ENCODE measurements around the gene EFCAB6.

The EFCAB6 gene

DNA sequence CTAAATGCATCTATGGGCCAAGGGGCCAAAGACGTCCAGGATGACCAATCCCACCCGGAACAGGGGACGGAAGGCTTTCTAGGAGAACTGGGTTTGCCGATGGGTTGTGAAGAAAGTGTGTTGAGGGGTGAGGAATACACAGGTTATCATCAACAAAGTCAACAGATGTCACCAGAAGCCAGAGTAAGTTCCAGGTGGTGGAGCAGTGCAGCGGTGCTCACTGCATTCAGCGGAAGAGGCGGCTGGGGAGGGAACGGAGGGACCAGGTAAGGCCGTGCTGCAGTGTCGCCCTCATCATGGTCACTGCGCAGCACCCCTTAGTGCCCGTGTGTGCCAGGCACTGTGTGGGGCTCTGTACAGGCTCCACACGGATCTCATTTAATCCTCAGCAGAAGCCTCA lies 176.0 kb downstream of the EFCAB6 start:
- no peak for DNase-seq (ENCODE audit: low spot score)

DNA sequence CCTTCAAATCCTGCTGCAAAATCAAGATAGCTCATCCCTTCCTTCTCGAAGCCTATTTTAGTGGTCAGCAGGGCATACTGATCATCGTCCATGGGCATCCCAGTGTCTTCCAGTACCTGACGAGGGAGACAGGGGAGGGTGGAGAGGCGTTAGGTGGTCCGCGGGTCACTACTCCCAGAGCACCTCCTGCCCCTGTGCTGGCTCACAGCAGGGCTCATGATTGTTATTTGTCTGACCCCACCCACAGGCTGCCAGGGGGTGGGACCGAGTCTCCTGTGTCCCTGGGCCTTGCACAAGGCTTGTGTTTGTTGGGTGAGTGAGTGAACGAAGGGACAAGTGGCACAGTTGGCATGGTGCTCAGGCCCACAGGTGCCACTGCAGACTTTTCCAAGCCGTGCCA lies 177.0 kb downstream of the EFCAB6 start:
- DNase-seq (ENCODE audit: low spot score) = no peak

DNA sequence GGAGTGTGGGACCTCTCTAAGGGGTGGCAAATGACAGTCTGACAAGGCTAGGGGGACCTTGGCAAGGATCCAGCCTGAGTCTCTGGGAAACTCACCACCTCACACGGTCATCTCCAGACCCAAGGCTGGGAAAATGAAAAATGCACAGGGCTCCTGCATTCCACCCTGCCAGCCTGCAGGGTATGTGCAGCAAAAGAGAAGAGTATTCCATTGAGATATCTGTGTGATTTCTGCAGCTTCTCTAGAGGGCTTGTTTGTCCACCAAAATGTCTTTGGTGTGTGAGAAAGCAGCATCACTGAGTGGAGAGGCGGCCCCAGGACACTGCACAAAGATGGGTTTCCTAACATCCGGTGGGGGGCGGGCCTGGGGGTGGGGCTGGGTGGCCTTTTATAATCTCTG lies 177.8 kb downstream of the EFCAB6 start:
- no peak for DNase-seq (ENCODE audit: low spot score)

DNA sequence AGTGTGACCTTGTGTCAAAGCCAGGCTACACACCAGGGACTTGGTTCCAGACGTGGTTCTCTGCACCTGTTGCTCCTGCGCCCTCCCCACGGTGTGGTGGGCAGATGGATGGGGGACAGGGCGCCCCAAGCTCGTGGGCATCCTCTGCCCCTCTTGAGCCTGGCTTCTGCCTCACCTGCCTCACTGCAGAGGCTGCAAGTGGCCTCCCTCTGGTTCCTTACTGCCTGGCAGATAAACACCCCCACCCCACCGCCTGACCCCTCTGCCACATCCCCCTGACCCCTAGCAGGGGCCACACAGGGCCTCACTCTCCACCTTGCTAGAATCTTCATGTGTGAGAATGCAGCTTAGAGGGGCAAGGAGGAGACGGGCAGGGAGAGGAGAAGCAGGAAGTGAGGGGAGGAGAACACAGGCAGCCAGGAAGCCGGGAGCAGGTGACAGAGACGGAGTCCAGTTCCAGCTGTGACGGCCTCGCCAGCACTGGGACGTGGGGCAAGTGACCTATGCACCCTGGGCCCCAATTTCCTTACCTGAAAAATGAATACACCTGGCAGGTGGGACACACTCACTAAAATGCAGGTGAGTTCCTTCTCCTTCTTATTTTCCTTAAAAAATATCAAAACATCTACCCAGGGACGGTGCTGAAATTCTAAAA lies 178.3 kb downstream of the EFCAB6 start:
- DNase-seq (ENCODE audit: low spot score) = no peak

DNA sequence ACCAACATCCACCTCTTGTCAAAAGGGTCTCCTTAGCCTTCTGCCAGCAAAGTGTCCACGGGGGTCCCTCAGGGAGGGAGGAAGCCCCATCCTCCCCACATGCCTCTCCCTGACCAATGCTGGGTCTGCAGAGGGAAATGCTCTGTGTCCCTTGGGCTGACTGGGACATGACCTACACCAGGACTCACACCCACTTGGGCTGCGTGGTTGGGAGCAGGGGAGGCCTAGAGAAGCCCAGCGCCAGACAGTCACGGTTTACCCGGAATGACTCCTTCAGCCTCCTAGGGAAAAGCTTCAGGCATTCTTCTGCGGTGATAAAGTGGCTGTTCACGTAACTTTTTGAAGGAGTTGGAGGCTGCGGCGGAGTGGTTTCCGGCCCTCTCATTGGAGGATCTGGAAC lies 180.3 kb downstream of the EFCAB6 start:
- no peak for DNase-seq (ENCODE audit: low spot score)

DNA sequence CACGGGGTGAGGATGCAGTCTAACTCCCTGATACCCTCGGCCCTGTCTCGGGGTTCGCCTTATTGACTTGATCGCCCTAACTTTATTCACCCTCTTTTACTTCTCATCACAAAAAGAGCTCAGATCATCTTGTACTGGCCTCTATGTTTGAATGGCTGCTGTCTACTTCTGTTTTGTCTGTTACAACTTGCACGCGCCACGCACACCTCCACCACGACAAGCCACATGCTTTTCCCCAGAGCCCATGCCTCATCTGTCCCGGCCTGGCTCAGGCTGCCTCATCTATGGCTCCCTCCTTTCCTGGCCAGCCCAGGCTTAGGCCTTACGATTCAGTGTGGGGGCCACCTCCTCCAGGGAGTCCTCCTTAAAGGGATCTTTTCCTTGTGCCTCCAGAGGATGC lies 180.9 kb downstream of the EFCAB6 start:
- no peak for DNase-seq (ENCODE audit: low spot score)

DNA sequence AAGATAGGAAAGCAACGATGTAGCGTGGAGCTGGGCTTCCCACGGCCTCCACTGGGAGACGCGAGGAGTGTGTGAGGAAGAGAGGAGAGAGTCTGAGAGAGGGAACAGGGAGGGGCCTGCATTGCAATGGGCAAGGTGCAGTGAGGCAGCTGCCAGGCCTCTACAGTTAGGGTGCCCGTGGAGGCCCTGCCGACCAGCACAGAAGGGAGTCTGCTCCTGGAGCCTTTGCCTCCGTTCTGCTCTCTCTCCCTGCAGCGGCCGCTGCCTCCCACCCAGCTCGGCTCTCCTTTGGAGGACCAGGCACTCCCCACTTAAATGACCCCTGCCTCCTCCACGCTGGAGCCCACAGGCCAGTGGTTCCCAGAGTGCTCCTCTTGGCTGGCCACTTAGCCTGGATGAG lies 181.7 kb downstream of the EFCAB6 start:
- no peak for DNase-seq (ENCODE audit: low spot score)

DNA sequence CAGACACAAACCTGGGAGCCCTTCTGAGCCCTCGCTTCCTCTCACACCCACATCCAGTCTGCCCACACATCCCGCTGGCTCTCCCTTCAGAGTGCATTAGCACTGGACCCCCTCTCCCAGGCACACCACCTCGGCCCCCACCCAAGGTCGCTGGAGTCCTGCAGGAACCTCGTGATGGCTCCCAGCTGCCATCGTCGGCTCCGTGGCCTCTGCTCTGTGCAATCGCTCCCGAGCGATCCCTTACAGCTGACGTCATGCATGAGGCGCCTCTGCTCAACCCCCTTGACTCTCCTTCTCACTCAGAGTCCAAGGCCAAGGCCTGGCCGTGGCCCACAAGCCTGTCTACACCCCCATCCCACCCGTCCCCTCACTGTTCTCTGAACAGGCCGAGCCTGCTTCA lies 183.9 kb downstream of the EFCAB6 start:
- no peak for DNase-seq (ENCODE audit: low spot score)

DNA sequence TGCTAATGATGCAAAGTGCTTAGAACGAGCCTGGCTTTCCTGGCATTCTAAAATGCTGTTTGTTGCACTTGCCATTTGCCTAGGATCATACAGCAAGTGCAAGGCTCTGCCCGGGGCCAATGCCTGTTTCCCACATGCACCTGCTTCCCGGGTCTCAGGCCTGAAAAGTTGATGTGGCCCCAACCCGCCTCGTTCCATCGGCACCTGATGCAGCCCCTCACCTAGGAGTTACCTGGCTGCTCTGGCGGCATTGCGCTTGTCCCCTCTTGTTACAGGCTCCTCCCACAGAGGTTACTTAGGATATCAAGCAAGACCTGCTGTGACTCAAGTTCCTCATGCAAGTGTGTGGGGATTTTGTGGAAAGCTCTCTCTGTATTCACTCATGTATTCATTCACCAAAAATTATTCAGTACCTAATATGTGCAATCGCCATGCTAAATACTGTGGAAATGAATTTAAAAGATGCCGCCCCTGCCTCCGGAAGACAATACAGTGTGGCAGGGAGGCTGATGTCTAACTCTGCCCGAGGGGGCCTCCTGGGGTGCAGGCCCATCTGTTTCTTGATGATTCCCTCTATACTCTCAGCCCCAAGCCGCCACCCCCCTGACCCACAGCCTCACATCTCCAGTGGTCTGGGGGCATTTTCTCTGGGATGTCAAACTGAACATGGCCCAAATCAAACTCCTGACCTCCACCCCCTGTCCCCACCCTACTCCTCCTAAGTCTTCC lies 184.5 kb downstream of the EFCAB6 start:
- DNase-seq (ENCODE audit: low spot score) = no peak

DNA sequence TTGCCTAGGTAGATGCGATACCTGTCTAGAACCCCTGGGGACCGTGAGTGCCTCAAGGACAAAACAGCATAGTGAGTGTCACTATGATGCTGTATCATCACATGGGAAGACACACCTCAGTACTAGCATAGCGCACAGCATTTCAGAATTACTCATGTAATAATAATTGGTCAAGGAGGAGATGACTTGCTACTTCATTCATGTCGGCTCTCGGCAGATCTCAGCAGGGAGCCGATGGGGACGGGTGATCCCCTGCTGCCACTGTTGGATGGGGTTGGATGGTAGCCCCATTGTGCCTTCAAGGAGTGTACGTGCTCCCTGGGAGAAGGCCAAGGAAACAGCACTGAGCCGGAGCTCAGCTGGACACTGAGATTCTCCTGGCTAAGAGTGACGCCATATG lies 186.9 kb downstream of the EFCAB6 start:
- DNase-seq (ENCODE audit: low spot score) = no peak

DNA sequence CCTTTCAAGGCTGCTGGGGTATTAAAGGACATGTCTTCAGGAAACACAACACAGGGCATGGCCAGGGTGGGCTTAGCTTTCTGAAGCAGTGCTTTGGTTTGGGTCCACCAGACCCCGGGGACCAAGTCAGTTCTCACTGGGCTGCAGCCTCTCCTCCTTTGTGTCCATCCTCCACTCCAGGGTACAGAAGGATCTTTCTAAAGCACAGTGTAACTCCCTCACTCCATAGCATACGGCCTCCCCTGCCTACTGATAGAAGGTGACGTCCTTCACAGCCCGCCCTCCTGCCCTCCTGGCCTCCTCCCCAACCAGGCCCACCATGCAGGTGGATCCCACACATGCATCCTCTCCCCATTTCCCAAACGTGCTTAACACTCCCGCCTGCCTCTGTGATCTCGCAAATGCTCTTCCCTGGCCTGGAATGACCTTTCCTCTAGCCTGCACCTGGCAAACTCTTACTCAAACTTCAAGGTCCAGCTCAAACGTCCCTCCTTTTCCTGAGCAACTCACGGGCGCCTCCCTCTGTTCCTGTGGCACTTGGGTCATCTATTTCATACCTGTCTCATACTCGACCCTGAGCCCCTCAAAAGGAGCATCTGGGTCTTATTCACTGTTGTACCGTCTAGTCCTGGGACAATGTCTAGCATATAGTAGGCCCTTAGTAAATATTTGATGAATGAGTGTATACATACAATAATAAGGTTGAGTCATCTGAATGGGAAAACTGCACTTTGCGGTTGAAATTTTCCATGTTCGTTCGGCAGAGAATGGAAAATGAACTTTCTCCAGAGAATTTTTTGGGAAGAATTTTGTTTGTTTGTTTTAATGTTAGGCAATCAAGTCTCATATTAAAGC lies 187.7 kb downstream of the EFCAB6 start:
- DNase-seq (ENCODE audit: low spot score) = no peak

DNA sequence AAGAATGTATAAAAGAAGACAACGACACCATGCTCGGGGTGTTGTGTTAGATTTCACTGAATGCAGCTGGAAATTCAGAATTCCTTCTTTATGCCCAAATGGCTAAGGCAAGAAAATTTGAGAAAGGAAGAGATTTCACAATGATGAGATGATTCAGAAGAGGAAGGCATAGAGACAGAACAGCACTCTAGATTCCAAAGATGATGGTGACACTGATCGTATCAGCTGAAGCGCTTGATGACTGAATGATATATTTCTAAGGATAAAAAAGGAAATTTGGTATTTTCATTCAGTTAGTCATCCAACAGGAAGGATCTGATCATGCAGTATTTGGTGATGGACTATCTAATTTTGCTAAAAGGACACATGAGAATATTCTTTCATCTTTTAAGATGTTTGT lies 189.2 kb downstream of the EFCAB6 start:
- no peak for DNase-seq (ENCODE audit: low spot score)

DNA sequence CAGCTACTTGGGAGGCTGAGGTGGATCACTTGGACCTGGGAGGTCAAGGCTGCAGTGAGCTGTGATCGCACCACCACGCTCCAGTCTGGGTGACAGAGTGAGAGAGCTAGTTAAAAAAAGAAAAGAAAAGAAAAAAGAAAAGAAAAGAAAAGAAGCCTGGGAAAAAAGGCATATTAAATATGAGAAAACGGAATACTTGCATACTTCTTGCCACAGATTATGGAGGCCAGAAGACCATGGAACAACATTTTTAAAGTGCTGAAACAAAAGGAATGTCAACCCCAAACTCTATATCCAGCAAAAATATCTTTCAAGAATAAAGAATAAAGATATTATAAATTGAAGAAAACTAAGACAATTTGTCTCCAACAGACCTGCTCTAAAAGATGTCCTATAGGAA lies 191.9 kb downstream of the EFCAB6 start:
- no peak for DNase-seq (ENCODE audit: low spot score)

DNA sequence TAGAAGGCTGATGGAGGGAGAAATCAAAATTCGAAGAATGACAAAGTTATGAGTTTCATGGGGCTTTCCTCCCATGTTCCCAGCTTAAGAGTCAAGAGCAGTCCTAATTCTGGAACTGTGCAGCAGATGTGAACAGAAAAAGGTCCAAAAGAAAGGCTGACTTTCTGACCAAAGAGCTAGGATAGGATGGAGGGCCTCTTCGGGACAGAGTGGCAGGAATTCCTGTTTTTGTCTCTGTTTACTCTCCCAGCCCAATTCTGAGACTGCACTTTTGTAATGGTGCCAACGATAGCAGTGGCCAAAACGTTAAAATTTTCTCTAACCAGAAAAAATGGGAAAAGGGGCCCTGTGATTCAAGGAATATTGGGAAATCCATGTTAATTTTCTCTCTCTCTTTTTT lies 193.6 kb downstream of the EFCAB6 start:
- DNase-seq (ENCODE audit: low spot score) = no peak

DNA sequence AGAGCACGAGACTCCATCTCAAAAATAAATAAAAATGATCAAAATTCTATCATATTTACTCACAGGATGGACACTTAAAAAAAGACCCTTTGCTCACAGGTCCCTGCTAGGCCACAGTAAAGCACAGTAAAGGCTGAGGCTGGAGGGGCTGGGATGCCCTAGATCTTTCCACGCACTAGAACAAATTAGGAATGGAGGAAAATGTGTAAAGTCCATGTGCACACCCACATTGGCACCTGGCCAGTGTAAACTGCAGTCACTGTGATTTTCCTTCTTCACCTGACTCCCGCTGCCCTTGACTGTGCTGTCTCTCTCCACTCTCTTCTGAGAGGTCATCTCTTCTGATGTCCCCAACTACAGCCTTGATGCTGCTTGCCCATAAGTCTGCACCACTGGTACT lies 195.5 kb downstream of the EFCAB6 start:
- DNase-seq (ENCODE audit: low spot score) = no peak

DNA sequence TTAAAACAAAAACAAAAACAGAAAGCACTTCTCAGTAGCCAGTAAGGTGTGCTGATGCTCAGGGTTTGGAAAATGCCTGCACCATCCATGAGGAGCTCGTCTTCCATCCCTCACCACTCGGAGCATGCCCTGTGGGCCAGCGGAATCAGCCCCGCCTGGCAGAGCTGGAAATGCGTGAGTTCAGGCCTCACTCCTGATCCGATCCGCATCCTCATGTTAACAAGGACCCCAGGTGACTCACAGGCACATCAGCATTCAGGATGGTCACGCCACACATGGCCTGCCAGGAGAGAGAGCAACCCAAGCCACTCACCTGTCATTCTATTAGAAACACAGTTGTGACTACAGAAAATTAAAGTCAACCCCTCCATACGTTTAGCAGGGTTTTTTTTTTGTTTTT lies 211.8 kb downstream of the EFCAB6 start:
- DNase-seq (ENCODE audit: low spot score) = no peak

DNA sequence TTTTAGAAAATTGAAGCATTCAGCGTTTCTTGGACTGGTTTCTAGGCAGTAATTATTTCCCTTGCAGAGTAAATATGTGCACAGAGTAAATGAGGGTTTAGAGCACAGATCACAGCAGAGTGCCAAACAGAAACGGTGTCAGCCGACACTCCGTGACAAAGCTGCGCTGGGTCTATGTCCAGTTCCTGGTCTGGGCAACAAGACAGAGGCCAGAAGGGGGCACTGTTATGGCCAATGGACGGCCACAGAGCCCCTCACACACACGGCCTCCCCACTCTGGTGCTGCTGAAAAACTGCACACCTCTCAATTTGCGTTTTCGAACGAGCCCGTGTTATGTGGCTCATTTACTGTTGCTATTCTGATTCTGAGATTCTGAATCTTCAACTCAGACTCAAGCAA lies 219.6 kb downstream of the EFCAB6 start:
- DNase-seq (ENCODE audit: low spot score) = no peak

DNA sequence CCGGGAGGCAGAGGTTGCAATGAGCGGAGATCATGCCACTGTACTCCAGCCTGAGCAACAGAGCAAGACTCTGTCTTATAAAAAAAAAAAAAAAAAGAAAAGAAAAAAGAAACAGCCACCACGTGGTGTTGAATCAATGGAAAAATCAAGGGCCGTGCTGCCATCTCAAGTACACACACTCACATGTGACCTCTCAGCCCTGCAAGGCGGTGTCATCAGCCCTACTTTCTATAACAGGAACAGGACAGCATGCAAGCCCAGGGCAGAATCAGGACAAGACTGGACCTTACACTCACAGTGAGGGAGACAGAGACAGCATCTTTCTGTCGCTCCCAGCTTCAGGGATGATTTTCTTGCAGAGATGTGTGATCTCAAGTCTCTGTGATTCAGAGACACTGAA lies 220.7 kb downstream of the EFCAB6 start:
- no peak for DNase-seq (ENCODE audit: low spot score)

DNA sequence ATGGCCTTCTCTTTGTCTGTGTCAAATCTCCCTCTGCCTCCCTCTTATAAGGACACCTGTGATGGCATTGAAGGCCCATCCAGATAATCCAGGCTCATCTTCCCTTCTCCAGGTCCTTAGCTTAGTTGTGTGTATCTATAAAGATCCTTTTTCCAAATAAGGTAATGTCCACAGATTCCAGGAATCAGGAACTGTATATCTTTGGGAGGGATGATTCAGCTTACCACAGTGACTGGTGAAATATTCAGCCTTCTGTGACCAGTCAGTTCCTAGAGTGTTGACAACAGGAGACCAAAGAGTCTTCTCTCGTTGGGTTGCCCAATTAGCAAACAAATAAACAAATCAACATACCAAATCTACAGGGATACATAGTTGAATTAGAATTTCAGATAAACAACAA lies 224.5 kb downstream of the EFCAB6 start:
- DNase-seq (ENCODE audit: low spot score) = no peak

DNA sequence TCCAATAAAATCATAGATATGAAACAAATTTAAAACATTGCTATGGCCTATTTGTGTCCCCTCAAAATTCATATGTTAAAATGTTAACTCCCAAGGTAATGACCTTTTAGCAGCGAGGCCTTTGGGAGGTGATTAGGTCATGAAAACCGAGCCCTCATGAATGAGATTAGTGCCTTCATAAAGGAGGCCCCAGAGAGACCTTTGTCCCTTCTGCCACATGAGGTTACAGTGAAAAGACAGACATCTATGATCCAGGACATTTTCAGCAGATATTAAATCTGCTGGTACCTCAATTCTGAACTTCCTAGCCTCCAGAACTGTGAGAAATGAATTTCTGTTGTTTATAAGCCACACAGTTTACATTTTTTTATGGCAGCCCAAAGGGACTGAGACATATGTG lies 228.6 kb downstream of the EFCAB6 start:
- DNase-seq (ENCODE audit: low spot score) = no peak

DNA sequence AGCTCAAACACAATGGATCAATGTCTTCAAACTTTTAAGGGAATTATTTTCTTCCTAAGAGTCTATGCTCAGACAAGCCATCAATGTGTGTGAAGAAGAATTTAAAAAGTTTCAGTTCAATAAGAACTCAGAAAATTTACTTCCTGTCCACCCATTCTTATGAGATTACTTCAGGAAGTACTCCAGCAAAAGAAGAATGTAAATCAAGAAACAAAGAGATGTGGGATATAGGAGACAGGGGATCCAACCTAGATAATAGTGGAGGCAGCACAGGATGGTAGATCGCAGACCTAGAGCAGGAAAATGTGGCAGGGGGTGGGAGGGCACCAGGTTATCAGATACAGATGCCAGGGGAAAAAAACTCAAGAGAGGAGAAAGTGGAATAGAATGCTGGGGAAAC lies 229.7 kb downstream of the EFCAB6 start:
- DNase-seq (ENCODE audit: low spot score) = no peak

DNA sequence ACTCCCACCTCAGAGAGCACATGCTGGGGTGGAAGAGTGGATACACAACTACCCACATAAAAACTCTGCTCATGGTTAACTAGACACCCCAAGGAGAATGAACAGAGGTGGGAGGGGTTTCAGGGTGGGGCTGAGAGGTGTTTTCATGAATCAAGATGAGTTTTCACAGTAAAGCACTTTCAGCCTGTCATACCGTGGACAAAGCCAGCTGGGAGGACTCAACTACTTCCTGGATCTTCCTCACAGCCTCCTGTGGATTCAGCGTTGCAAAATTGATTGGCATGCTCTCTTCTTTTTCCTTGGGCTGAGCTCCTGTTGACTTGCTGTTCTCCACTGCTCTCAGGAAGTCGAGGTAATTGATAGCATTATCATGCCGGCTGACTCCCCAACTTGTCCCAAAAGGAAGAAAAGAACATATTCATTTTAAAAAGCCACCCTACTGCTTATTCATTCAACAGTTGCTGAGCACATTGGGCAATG lies 231.8 kb downstream of the EFCAB6 start:
- DNase-seq (ENCODE audit: low spot score) = no peak

DNA sequence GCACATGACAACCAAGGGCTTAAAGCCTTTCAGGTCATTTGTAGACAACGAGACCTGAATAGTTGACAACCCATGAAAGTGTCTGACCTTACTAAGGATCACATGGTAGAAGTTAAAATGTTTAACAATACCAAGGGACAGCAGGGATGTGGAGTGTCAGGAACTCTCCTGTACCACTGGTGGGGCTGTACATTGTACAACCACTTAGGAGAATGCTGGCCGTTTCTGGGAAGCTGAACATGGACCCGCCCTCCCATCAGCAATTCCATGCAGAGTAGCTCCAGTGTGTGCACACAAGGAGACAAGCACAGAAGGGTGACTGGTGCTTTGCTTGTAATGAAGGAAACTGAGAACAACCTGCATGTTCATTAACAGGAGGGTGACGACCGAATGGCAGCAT lies 237.4 kb downstream of the EFCAB6 start:
- no peak for DNase-seq (ENCODE audit: low spot score)

All from CD4-positive, alpha-beta T cell treated with Interleukin-2 at 100 ng/mL for 4 hours (primary cell).